Activated CD4-positive, alpha-beta memory T cell treated with anti-CD3 and anti-CD28 coated beads for 36 hours (primary cell): ENCODE results near the gene ZNF407. TPM values are rescaled to one million over a fixed set of nuclear protein-coding genes. Genes with fewer than 3 reads are reported as not detected.

Source experiments
- CTCF ChIA-PET: fragments of 350-600 bp; sonication (Branson Sonifier 250); formaldehyde crosslinking; loops from one replicate; lab custom pipeline; 2021; ENCODE audit warnings: antibody characterized with exemption, inconsistent platforms; lab: Charles Lee
- POLR2A ChIA-PET: fragments of 350-600 bp; sonication (Branson Sonifier 250); formaldehyde crosslinking; loops from one replicate; lab custom pipeline; 2021; ENCODE audit warnings: antibody characterized with exemption; lab: Charles Lee
- DNase-seq: peaks from one replicate; pipeline ENCODE4 v3.0.0-alpha.2; 2020
- H3K27ac Mint-ChIP-seq: one replicate; pipeline ENCODE4 v1.8.0; 2021; ENCODE audit warnings: mixed read lengths
- H3K27me3 Mint-ChIP-seq: one replicate; pipeline ENCODE4 v1.8.0; 2021; ENCODE audit warnings: mixed read lengths
- H3K36me3 Mint-ChIP-seq: one replicate; pipeline ENCODE4 v1.8.0; 2021; ENCODE audit warnings: mixed read lengths
- H3K4me1 Mint-ChIP-seq: one replicate; pipeline ENCODE4 v1.8.0; 2021; ENCODE audit warnings: low read depth, mixed read lengths
- H3K4me3 Mint-ChIP-seq: one replicate; pipeline ENCODE4 v1.8.0; 2021; ENCODE audit warnings: mild to moderate bottlenecking, mixed read lengths
- H3K9me3 Mint-ChIP-seq: one replicate; pipeline ENCODE4 v1.8.0; 2021; ENCODE audit warnings: mixed read lengths
- intact Hi-C: fragments of 100-400 bp; cut with micrococcal nuclease; formaldehyde crosslinking; loops from one replicate; pipeline ENCODE4 v1.15.1; 2023
- total RNA-seq, 2 experiments: library from RNA; stranded (reverse); gene quantifications; one replicate each; pipeline ENCODE4 v1.2.3, GENCODE V29; 2021

ZNF407 gene
- total RNA-seq, 2 experiments from 2014 or later = 10.0 to 10.5 TPM

DNA sequence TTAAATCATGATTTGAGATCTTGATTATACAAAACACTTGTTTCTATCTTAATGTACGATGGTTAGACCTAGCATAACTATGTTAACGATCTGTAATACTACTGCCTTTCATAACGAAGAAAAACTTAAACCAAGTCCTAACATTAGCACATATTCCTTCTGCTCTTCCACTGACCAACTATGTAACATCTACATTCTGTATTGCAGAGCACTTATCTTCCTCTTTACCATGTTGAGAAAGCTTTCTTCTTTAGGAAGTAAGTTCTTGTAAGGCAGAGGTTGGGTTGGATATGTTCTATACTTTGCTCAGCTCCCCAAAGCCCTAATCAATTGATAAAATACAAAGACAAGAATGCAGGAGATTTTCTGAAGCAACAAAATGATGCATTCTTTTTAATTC, 7.9 kb upstream of the ZNF407 start:
- H3K4me1 Mint-ChIP-seq = peaks cover 30% of the 10 kb centered on the region
- POLR2A ChIA-PET = no interaction called here

DNA sequence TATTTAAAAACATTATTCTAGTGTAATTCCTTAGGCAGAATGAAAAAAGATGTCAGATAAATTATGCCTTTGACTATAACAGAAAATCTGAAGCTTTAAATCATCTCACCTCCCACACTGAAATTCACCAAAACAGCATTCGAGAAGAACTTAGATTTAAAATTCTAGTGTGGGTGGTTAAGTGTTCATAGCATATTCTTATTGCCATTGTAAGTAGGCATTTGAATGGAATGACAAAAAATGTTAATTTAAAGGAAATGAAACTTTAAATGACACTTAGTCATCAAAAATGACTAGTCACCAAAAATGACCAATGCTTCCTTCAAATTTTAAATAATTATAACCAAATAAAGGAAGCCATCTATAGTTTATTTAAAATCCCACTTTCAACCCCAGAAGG, 7.0 kb upstream of the ZNF407 start:
- Mint-ChIP-seq H3K36me3 (peaks cover 24% of the 10 kb centered on the region), H3K9me3 (peaks cover 7% of the 10 kb centered on the region)
- CTCF ChIA-PET = interaction anchor here (2.2 kb wide), 1 partner anchor 39 kb away, joined by 6 read pairs; no protein-coding TSS in a partner anchor

More for the DNA sequence above, 7.9 kb upstream of the ZNF407 start:
- Mint-ChIP-seq H3K36me3 (peaks cover 16% of the 10 kb centered on the region), H3K27ac (no peak overlapping the region), H3K27me3 (peaks cover 12% of the 10 kb centered on the region), H3K4me3 (no peak overlapping the region), H3K9me3 (peaks cover 4% of the 10 kb centered on the region)
- intact Hi-C loops = no loop called here
- no peak for DNase-seq
- CTCF ChIA-PET = interaction anchor here (2.2 kb wide), 1 partner anchor 38 kb away, joined by 6 read pairs; no protein-coding TSS in a partner anchor

DNA sequence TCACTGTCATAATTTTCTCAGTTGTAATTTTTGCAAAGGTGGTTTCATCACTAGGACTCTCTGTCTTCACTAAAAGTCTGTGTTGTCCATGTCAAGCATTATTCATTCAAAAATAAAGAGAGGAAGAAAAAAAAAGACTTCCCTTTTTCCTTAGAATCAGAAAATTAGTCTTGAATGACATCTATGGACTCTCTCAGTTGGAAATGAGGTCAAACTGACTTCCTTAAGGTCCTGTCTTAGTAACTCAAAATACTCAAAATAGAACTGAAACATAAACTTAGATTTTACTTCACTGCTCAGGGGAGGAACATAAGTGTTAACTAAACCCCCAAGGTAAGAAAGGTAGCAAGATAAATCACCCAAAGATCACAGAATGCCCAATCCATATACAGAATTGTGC, 2.2 kb upstream of the ZNF407 start:
- no peak for DNase-seq
- ChIA-PET CTCF (interaction anchor here (0.8 kb wide), 1 partner anchor 19 kb away, joined by 3 read pairs; no protein-coding TSS in a partner anchor), POLR2A (no interaction called here)
- H3K36me3 Mint-ChIP-seq = peaks cover 30% of the 10 kb centered on the region
- H3K4me3 Mint-ChIP-seq = peak overlapping the region; percentile 66
- H3K27me3 Mint-ChIP-seq = no peaks in the 10 kb centered on the region
- intact Hi-C loops = loop anchor here (1.0 to 5.0 kb wide), 3 partner anchors 96 to 399 kb away; no protein-coding TSS in a partner anchor
- H3K27ac Mint-ChIP-seq = peak overlapping the region; percentile 63
- peaks cover 42% of the 10 kb centered on the region for H3K4me1 Mint-ChIP-seq
- H3K9me3 Mint-ChIP-seq = peaks cover 7% of the 10 kb centered on the region

More for the DNA sequence above, 7.0 kb upstream of the ZNF407 start:
- no peak overlapping the region for H3K4me3 Mint-ChIP-seq
- H3K27me3 Mint-ChIP-seq = peaks cover 8% of the 10 kb centered on the region
- POLR2A ChIA-PET = interaction anchor here (1.0 kb wide), 1 partner anchor 13 kb away, joined by 3 read pairs; no protein-coding TSS in a partner anchor
- no peak for DNase-seq
- H3K27ac Mint-ChIP-seq = peak overlapping the region; percentile 14
- intact Hi-C loops = no loop called here
- peaks cover 38% of the 10 kb centered on the region for H3K4me1 Mint-ChIP-seq

DNA sequence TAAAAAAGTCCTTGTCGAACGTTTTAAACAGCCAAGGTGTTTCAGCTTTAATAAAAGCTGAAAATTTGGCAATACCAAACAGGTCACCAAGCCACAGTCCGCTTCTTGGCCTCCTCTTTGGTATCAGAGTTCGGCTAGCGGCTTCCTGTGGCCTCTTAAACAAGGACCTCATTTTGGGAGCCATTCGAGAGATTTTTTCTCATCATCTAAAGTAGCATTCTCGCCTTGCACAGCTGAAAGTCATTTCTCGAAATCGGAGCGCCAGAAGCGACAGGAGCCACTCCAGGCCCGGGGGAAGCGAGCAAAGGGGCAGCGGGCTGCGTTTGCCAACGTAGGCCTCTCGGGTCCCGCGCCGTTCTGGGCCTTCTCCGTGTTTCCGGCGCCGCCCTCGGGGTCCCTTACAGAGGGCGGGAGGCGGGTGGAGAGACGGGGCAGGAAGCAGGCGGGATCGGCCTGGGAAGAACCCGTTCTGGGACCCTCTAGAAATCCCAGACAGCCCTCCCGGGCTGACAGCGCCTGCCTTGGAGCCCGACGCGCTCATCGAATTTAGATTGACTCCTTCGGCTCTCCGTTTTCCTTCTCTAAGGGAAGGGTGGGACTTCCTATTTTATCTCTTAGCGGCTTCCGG, 522 bp upstream of the ZNF407 start:
- Mint-ChIP-seq H3K4me3 (peak overlapping the region; percentile 96), H3K36me3 (peaks cover 30% of the 10 kb centered on the region)
- CTCF ChIA-PET = no interaction called here

DNA sequence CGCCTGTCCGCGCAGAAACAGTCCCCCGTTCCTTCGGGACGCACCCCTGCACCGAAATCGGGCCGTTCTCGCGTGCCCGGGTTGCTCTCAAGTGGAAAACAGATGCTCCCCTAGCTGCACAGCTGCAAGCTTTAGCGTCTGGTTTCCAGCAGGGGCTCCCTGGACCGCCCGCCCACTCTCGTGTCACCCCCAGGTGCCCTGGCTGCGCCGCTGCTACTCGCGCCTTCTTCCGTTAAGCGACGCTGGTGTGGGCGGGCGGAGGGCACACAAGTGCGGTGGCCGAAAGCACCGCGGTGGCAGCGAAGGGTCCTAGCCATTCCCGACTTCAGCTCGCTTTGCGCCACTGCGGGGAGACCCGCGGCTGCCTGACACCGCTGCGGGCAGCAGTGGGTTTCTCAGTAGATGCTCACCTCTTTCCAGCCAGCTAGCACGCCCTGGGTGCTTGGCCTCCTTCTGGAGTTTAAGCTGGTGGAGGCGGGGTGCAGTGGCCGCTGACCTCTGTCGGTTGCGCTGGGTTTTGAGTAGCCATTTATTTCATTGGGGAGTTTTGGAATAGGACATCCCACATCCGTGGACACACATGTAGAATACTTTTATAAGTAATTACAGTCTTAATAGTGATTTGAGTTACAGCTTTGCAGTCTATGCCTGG, 806 bp downstream of the ZNF407 start:
- peak overlapping the region; percentile 99 for H3K27ac Mint-ChIP-seq
- H3K27me3 Mint-ChIP-seq = no peaks in the 10 kb centered on the region
- intact Hi-C loops = loop anchor here (1.0 to 5.0 kb wide), 3 partner anchors 33 to 472 kb away; no protein-coding TSS in a partner anchor
- peaks cover 37% of the 10 kb centered on the region for H3K4me1 Mint-ChIP-seq
- ChIA-PET CTCF (interaction anchor here (1.0 to 1.2 kb wide), 2 partner anchors 23 to 43 kb away, joined by 3 read pairs; no protein-coding TSS in a partner anchor), POLR2A (interaction anchor here (0.7 to 1.2 kb wide), 4 partner anchors 34 to 611 kb away, joined by 3 to 5 read pairs (median 4); partner anchors contain the start of genes CNDP2 and PTGR3)
- peak; percentile 78 for DNase-seq
- H3K4me3 Mint-ChIP-seq = peak overlapping the region; percentile 96
- H3K9me3 Mint-ChIP-seq = peaks cover 6% of the 10 kb centered on the region
- peaks cover 22% of the 10 kb centered on the region for H3K36me3 Mint-ChIP-seq

More for the DNA sequence above, 522 bp upstream of the ZNF407 start:
- Mint-ChIP-seq H3K9me3 (peaks cover 7% of the 10 kb centered on the region), H3K27ac (peak overlapping the region; percentile 99), H3K4me1 (peaks cover 43% of the 10 kb centered on the region), H3K27me3 (no peaks in the 10 kb centered on the region)
- POLR2A ChIA-PET = interaction anchor here (1.1 to 1.5 kb wide), 2 partner anchors 98 to 101 kb away, joined by 3 to 4 read pairs; partner anchors contain the start of gene CNDP2
- intact Hi-C loops = loop anchor here (1.0 to 5.0 kb wide), 5 partner anchors 101 to 613 kb away; partner anchors contain the start of genes CNDP2, TIMM21 and TSHZ1
- peak; percentile 76 for DNase-seq

DNA sequence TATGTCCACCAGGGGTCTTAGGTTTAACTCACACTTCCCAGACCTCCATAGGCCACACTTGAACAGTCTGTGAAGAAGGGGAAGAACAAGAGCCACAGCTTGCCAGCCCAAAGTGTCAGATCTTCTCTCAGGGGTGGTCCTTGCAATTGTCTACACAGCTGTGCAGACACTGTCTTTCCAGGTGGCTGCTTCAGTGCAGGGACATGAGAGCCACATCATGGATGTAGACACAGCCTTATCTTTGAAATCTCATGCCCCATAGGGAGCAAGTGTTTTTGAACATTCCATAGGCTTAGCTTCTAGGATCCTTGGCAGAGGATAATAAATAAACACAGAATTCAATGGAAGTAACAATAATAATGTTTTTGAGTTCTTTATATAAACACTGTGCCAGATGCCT, 6.7 kb downstream of the ZNF407 start:
- Mint-ChIP-seq H3K9me3 (no peaks in the 10 kb centered on the region), H3K27ac (no peak overlapping the region), H3K27me3 (no peaks in the 10 kb centered on the region), H3K4me1 (peaks cover 13% of the 10 kb centered on the region), H3K4me3 (no peak overlapping the region), H3K36me3 (no peaks in the 10 kb centered on the region)
- intact Hi-C loops = no loop called here
- POLR2A ChIA-PET = no interaction called here
- no peak for DNase-seq
- CTCF ChIA-PET = interaction anchor here (1.2 kb wide), 1 partner anchor 52 kb away, joined by 4 read pairs; no protein-coding TSS in a partner anchor

DNA sequence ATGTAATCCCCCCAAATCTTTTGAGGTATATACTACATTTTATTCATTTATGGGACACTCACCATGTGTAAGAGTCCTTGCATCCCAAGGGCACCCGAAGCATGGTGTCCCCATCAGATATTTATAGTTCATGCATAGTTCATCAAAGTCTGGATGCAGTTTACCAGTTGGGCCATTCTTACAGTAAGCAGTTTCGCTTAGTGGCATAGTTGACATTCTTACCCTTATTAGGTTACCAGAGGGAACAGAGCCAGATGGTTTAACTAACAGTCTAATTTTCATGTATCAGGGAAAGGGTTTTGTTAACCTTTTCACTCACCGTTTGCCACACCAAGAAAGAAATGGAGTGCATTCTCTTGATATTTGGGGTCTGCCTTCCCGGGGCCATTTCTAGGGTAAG, 7.1 kb downstream of the ZNF407 start:
- ChIA-PET POLR2A (no interaction called here), CTCF (interaction anchor here (1.2 kb wide), 1 partner anchor 53 kb away, joined by 4 read pairs; no protein-coding TSS in a partner anchor)
- intact Hi-C loops = no loop called here
- H3K9me3 Mint-ChIP-seq = no peaks in the 10 kb centered on the region
- no peaks in the 10 kb centered on the region for H3K27me3 Mint-ChIP-seq
- no peaks in the 10 kb centered on the region for H3K36me3 Mint-ChIP-seq
- no peak overlapping the region for H3K4me3 Mint-ChIP-seq
- H3K27ac Mint-ChIP-seq = no peak overlapping the region
- H3K4me1 Mint-ChIP-seq = peaks cover 16% of the 10 kb centered on the region
- DNase-seq = no peak

DNA sequence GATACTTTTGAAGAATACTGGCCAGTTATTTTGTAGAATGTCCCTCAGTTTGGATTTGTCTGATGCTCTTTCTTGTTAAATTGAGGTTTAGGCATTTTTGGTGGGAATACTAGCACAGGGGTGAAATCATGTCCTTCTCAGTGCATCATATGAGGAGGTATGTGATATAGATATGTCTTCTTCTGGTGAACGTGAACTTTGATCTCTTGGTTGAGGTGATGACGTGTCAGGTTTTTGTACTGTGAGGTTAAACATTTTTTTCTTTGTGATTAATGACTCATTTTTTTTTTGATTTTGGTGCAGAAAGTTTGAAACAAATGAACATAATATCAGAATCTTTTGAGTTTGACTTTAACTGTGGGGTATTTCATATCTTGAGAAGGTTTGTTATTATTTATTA, 11.0 kb downstream of the ZNF407 start:
- H3K27me3 Mint-ChIP-seq = no peaks in the 10 kb centered on the region
- ChIA-PET POLR2A (no interaction called here), CTCF (no interaction called here)
- no peaks in the 10 kb centered on the region for H3K9me3 Mint-ChIP-seq
- no peak overlapping the region for H3K4me3 Mint-ChIP-seq
- H3K36me3 Mint-ChIP-seq = no peaks in the 10 kb centered on the region
- H3K4me1 Mint-ChIP-seq = peaks cover 35% of the 10 kb centered on the region
- H3K27ac Mint-ChIP-seq = no peak overlapping the region
- DNase-seq = no peak
- intact Hi-C loops = no loop called here

DNA sequence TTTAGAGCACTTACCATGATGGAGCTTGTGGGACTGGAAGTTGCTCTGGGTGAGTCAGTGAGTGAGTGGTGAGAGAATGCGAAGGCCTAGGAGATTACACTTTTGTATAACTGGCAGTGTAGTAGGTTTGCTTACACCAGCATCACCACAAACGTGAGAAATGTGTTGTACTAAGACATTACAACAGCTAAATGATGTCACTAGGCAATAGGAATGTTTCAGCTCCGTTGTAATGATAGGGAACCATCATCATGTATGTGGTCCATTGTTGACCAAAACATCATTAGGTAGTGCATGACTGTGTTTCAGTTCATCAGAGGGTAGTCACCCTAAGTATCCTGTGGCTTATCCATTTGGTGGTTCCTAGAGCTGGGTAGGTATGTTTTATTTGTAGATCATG, 11.9 kb downstream of the ZNF407 start:
- H3K36me3 Mint-ChIP-seq = no peaks in the 10 kb centered on the region
- CTCF ChIA-PET = no interaction called here

DNA sequence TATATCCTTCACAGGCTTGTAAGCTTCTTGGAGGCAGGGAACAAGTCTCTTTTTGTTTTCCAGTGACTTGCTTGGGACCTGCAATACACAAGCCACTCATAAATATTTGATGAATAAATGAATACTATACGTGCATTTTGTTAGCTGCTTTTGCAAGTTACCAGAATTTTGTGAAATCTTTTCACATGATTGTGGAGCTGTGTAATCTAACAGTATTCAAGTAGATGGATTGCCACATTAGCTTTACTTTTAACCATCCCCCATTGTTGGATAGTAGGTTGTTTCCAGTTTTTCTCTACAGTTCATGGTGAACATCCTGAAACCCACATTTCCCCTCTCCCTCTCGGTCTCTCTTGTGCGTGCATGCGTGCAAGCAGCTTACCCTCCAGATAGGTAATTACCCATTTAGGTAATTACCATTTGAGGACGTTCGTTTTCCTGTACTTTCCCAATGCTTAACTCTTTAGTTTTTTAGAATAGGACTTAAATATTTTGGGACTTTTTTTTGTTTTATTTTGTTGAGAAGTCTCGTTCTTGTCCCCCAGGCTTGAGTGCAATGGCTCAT, 12.5 kb downstream of the ZNF407 start:
- Mint-ChIP-seq H3K4me3 (no peak overlapping the region), H3K27ac (no peak overlapping the region), H3K27me3 (no peaks in the 10 kb centered on the region), H3K9me3 (no peaks in the 10 kb centered on the region), H3K4me1 (peaks cover 35% of the 10 kb centered on the region), H3K36me3 (no peaks in the 10 kb centered on the region)
- POLR2A ChIA-PET = interaction anchor here (0.6 kb wide), 1 partner anchor 72 kb away, joined by 3 read pairs; no protein-coding TSS in a partner anchor
- no peak for DNase-seq
- CTCF ChIA-PET = no interaction called here
- intact Hi-C loops = no loop called here

More for the DNA sequence above, 11.9 kb downstream of the ZNF407 start:
- no peak overlapping the region for H3K4me3 Mint-ChIP-seq
- H3K27me3 Mint-ChIP-seq = no peaks in the 10 kb centered on the region
- intact Hi-C loops = no loop called here
- POLR2A ChIA-PET = interaction anchor here (0.6 kb wide), 1 partner anchor 73 kb away, joined by 3 read pairs; no protein-coding TSS in a partner anchor
- no peak overlapping the region for H3K27ac Mint-ChIP-seq
- DNase-seq = no peak
- no peaks in the 10 kb centered on the region for H3K9me3 Mint-ChIP-seq
- H3K4me1 Mint-ChIP-seq = peaks cover 35% of the 10 kb centered on the region

DNA sequence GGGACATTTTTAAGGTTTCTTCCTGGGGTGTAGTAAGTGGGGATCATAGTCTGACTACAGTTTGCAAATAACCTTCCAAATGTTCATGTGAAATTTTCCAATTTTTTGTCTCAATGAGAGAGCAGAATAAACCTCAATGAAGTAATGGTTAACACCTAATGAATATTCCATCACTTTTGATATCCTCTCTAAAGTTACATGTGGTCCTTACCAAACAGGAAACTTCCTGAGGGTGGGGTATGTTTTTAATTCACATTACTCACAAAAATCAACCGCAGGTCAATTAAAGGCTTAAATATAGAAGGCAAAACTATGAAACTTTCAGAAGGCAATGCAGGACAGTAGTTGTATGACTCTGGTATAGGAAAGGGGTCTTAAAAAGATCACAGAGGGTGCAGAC, 13.2 kb downstream of the ZNF407 start:
- Mint-ChIP-seq H3K27me3 (no peaks in the 10 kb centered on the region), H3K27ac (no peak overlapping the region), H3K9me3 (no peaks in the 10 kb centered on the region), H3K4me1 (peaks cover 35% of the 10 kb centered on the region), H3K36me3 (no peaks in the 10 kb centered on the region), H3K4me3 (no peak overlapping the region)
- intact Hi-C loops = no loop called here
- no peak for DNase-seq
- POLR2A ChIA-PET = no interaction called here
- CTCF ChIA-PET = no interaction called here

DNA sequence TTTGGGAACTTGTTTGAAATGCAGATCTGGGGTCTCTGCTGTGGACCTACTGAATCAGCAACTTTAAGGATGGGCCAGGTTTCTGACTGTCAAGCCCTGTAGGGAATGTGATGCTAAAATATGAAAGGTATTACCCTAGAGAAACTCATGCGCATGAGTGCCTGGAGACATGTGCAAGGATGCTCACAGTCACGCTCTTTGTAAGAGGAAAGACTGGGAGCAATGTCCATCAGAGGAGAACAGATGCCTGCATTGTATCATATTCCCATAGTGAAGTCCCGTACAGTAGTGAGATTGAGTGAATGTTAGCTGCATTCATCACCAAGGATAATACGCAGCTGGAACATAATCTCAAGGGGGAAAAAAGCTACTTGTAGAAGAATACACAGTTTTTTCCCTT, 14.1 kb downstream of the ZNF407 start:
- Mint-ChIP-seq H3K36me3 (no peaks in the 10 kb centered on the region), H3K4me1 (peaks cover 35% of the 10 kb centered on the region), H3K27ac (no peak overlapping the region), H3K4me3 (no peak overlapping the region), H3K27me3 (no peaks in the 10 kb centered on the region), H3K9me3 (no peaks in the 10 kb centered on the region)
- POLR2A ChIA-PET = no interaction called here
- no peak for DNase-seq
- CTCF ChIA-PET = no interaction called here
- intact Hi-C loops = no loop called here
